NCI-H2227 (cell line): ENCODE measurements around the gene MED25.

Source experiments
- DNase-seq: peaks from one replicate; lab custom pipeline; 2025; ENCODE audit not compliant: unreplicated experiment; lab: John Stamatoyannopoulos, UW

The MED25 gene

GRCh38 chr19:49856574-49857021, 38.5 kb downstream of the MED25 start:
- no peak for DNase-seq

- no peak for DNase-seq
Observed at GRCh38 chr19:49857061-49857837, 39.2 kb downstream of the MED25 start.

- no peak for DNase-seq
Observed at GRCh38 chr19:49857838-49858087, 39.7 kb downstream of the MED25 start.

- no peak for DNase-seq
Observed at GRCh38 chr19:49858088-49858985, 40.2 kb downstream of the MED25 start.

GRCh38 chr19:49859682-49860335, 41.7 kb downstream of the MED25 start:
- DNase-seq = no peak

- no peak for DNase-seq
Observed at GRCh38 chr19:49860336-49861102, 42.4 kb downstream of the MED25 start.

- peak; percentile 77 for DNase-seq
Observed at GRCh38 chr19:49861107-49861506, 43.0 kb downstream of the MED25 start.

GRCh38 chr19:49861541-49862378, 43.7 kb downstream of the MED25 start:
- no peak for DNase-seq

- DNase-seq = no peak
Observed at GRCh38 chr19:49862391-49863253, 44.5 kb downstream of the MED25 start.

- no peak for DNase-seq
Observed at GRCh38 chr19:49863254-49863934, 45.3 kb downstream of the MED25 start.

GRCh38 chr19:49863935-49864320, 45.8 kb downstream of the MED25 start:
- DNase-seq = no peak

- DNase-seq = no peak
Observed at GRCh38 chr19:49864890-49865289, 46.8 kb downstream of the MED25 start.

- DNase-seq = peak; percentile 93
Observed at GRCh38 chr19:49866933-49867782, 49.1 kb downstream of the MED25 start, which contains the start of gene PNKP. Gene PNKP (minus strand): TSS chr19:49867576. CDS start chr19:49867204, 372 bp downstream.

GRCh38 chr19:49869009-49869483, 51.0 kb downstream of the MED25 start:
- peak; percentile 81 for DNase-seq

- DNase-seq = peak; percentile 98
Observed at GRCh38 chr19:49869484-49870308, 51.6 kb downstream of the MED25 start.

GRCh38 chr19:49870309-49870901, 52.3 kb downstream of the MED25 start:
- DNase-seq = no peak
